Measurements from ENCODE around the gene NUCKS1. TPM values are rescaled to one million over a fixed set of nuclear protein-coding genes. Genes with fewer than 3 reads are reported as not detected.

Gene NUCKS1
- polyA plus RNA-seq, 1 of the 3 experiments (the other 2 are of a cell fraction): 25.4 TPM

DNA sequence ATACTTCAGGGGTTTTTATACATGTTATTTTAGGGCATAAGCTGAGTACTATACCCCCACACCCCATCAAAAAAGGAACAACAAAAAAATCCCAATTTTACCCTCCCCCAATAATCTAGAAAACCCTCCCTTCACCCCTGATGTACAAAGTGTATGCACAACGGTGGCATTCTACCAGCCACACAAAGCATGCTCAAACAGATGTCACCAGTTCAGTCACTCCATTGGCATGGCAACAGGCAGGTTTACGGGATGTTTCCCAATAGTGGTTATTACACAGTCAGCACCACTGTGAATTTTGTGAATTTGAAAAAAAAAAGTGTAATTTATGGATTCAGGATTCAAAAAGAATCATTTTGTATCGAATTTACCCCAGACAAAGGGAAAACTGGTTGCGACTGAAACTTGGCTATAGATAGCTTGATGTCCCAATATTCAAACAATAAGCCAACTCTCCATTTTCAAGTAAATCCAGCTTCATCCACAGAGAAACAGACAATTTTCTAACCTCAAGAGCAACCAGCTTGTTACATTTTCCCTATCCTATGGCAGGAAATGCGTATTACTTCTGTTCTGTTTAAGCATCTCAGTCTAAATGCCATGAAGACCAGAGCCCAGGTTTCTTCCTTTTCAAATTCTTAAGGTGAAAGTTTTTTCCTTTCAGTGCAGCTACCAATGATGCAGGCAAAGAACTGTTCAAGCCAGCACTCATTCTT lies 35.6 kb downstream of the NUCKS1 start:
- Histone ChIP-seq H3K79me2 (ENCODE audit: insufficient read depth) (peaks cover 6% of the 10 kb centered on the region; the same call in 1 of the 2 replicates), H3K27me3 (ENCODE audit: insufficient read depth) (no peaks in the 10 kb centered on the region), H3F3A (replicated peaks; ENCODE audit: insufficient read depth) (peaks cover 59% of the 10 kb centered on the region), H3K4me3 (ENCODE audit: low read depth in 2 of 2, low read length in 1 of 2) (no peak overlapping the region), H3K9me3 (no peaks in the 10 kb centered on the region), H3K4me1 (ENCODE audit: control insufficient read depth in 1 of 2, insufficient read depth in 2 of 2, low read depth in 1 of 2, low read length in 1 of 2) (no peaks in the 10 kb centered on the region; a peak in 1 of 4 replicates), H2AFZ (ENCODE audit: low read depth) (no peak overlapping the region), H3K9me2 (no peaks in the 10 kb centered on the region), H4K20me1 (ENCODE audit: insufficient read depth) (no peaks in the 10 kb centered on the region; the same call in 1 of the 2 replicates), H3K4me2 (no peak overlapping the region), H3K9ac (no peak overlapping the region), H3K27ac (ENCODE audit: low read depth in 2 of 2, low read length in 1 of 2) (peak overlapping the region in 1 of 2 experiments; percentile 11; a peak in 3 of 4 replicates), H3K36me3 (replicated peaks in 1 of 2; ENCODE audit: control insufficient read depth in 1 of 2, insufficient read depth in 2 of 2, low read length in 1 of 2) (peaks cover 71 to 82% of the 10 kb centered on the region in 2 experiments)
- POLR2A ChIA-PET: interaction anchor here (0.9 kb wide), 1 partner anchor 61 kb away, joined by 4 read pairs; the partner anchor contains the start of gene RAB29
- CTCF ChIA-PET: interaction anchor here (0.7 to 10.0 kb wide), 8 partner anchors 10 to 263 kb away, joined by 3 to 367 read pairs (median 7); no protein-coding TSS in a partner anchor
- TF ChIP-seq JUND (IDR thresholded peaks at IDR 0.05) (no peak), TCF12 (IDR thresholded peaks at IDR 0.05) (no peak), EZH2phosphoT487 (IDR thresholded peaks at IDR 0.05; ENCODE audit: borderline replicate concordance, low read depth) (no peak), TEAD4 (IDR thresholded peaks at IDR 0.05; ENCODE audit: borderline replicate concordance, insufficient read depth) (no peak), RCOR1 (IDR thresholded peaks at IDR 0.05; ENCODE audit: low read length) (no peak), YY1 (IDR thresholded peaks at IDR 0.05; ENCODE audit: low read depth) (no peak), ELF1 (IDR thresholded peaks at IDR 0.05) (no peak), SMC3 (IDR thresholded peaks at IDR 0.05; ENCODE audit: low read depth, low read length) (no peak), FOXM1 (IDR thresholded peaks at IDR 0.05; ENCODE audit: low read depth) (no peak), RFX5 (IDR thresholded peaks at IDR 0.05; ENCODE audit: low read length) (no peak), NRF1 (IDR thresholded peaks at IDR 0.05; ENCODE audit: low read depth, low read length) (no peak), NFIC (IDR thresholded peaks at IDR 0.05; ENCODE audit: borderline replicate concordance) (no peak), GABPA (IDR thresholded peaks at IDR 0.05; ENCODE audit: low read depth) (no peak)
- TF ChIP-seq, protein P1, sequence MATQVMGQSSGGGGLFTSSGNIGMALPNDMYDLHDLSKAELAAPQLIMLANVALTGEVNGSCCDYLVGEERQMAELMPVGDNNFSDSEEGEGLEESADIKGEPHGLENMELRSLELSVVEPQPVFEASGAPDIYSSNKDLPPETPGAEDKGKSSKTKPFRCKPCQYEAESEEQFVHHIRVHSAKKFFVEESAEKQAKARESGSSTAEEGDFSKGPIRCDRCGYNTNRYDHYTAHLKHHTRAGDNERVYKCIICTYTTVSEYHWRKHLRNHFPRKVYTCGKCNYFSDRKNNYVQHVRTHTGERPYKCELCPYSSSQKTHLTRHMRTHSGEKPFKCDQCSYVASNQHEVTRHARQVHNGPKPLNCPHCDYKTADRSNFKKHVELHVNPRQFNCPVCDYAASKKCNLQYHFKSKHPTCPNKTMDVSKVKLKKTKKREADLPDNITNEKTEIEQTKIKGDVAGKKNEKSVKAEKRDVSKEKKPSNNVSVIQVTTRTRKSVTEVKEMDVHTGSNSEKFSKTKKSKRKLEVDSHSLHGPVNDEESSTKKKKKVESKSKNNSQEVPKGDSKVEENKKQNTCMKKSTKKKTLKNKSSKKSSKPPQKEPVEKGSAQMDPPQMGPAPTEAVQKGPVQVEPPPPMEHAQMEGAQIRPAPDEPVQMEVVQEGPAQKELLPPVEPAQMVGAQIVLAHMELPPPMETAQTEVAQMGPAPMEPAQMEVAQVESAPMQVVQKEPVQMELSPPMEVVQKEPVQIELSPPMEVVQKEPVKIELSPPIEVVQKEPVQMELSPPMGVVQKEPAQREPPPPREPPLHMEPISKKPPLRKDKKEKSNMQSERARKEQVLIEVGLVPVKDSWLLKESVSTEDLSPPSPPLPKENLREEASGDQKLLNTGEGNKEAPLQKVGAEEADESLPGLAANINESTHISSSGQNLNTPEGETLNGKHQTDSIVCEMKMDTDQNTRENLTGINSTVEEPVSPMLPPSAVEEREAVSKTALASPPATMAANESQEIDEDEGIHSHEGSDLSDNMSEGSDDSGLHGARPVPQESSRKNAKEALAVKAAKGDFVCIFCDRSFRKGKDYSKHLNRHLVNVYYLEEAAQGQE (IDR thresholded peaks at IDR 0.05; ENCODE audit: low read depth, low read length): no peak
- TF ChIP-seq, protein P2, sequence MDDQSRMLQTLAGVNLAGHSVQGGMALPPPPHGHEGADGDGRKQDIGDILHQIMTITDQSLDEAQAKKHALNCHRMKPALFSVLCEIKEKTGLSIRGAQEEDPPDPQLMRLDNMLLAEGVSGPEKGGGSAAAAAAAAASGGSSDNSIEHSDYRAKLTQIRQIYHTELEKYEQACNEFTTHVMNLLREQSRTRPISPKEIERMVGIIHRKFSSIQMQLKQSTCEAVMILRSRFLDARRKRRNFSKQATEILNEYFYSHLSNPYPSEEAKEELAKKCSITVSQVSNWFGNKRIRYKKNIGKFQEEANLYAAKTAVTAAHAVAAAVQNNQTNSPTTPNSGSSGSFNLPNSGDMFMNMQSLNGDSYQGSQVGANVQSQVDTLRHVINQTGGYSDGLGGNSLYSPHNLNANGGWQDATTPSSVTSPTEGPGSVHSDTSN (IDR thresholded peaks at IDR 0.05): no peak
- TF ChIP-seq, protein P3, sequence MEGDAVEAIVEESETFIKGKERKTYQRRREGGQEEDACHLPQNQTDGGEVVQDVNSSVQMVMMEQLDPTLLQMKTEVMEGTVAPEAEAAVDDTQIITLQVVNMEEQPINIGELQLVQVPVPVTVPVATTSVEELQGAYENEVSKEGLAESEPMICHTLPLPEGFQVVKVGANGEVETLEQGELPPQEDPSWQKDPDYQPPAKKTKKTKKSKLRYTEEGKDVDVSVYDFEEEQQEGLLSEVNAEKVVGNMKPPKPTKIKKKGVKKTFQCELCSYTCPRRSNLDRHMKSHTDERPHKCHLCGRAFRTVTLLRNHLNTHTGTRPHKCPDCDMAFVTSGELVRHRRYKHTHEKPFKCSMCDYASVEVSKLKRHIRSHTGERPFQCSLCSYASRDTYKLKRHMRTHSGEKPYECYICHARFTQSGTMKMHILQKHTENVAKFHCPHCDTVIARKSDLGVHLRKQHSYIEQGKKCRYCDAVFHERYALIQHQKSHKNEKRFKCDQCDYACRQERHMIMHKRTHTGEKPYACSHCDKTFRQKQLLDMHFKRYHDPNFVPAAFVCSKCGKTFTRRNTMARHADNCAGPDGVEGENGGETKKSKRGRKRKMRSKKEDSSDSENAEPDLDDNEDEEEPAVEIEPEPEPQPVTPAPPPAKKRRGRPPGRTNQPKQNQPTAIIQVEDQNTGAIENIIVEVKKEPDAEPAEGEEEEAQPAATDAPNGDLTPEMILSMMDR (IDR thresholded peaks at IDR 0.05): no peak
- TF ChIP-seq, protein P4, sequence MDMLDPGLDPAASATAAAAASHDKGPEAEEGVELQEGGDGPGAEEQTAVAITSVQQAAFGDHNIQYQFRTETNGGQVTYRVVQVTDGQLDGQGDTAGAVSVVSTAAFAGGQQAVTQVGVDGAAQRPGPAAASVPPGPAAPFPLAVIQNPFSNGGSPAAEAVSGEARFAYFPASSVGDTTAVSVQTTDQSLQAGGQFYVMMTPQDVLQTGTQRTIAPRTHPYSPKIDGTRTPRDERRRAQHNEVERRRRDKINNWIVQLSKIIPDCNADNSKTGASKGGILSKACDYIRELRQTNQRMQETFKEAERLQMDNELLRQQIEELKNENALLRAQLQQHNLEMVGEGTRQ (IDR thresholded peaks at IDR 0.05; ENCODE audit: borderline replicate concordance, low read depth, low read length): no peak
- no peak for DNase-seq
- WGBS (ENCODE audit: low lambda C conversion rate): 80% methylated on average over 5 of the region's 5 CpGs
